T-helper 1 cell (primary cell): ENCODE results near the gene DNLZ.
"Not testable (repeated sequence)": the region's sequence is repeated elsewhere in the genome, so short reads cannot be mapped to it uniquely, and the experiment has no call there.

Experiments used
- DNase-seq, 5 donors: peaks; one replicate each; pipeline ENCODE4 v3.0.0-alpha.2; 2012 to 2020

DNLZ gene

DNA sequence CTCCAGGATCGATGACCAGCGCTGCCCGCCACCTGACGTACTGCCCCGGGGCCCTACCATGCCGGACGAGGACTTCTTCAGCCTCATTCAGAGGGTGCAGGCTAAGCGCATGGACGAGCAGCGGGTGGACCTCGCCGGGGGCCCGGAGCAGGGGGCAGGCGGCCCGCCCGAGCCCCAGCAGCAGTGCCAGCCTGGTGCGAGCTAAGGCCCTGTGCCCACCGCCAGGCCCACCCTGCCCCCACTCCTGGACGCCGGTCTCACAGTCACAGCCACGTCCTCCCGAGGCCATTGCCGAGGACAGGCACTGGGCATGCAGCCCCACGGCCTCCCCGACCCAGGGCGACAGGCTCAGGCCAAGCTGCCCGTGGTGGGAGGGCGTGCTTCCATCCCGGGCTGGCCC is 5.5 kb downstream of the DNLZ start:
- no peak for DNase-seq

DNA sequence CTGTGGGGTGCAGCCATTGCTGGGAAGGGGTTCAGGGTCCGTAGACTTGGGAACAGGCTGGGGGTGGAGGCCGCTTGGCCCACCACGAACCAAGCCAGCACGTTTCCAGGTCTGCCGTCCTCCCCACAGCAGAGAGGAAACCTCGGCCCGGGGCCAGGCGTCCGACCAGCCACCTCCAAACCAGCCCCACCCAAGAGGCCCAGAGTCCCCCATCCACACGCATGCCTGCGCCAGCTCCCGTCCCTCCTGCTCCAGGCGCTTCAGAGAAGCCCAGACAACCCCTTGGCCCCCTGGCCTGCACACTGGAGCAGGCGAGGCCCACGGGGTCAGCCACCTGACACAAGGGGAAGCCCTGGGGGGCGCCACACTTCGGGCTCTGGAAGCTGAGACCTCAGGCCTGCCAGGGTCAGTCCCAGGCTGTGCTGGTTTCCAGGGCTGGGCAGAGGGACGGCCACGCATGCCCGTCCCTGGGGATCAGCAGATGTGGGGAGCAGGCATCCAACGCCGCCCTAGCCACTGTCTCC is 6.3 kb downstream of the DNLZ start:
- no peak for DNase-seq

DNA sequence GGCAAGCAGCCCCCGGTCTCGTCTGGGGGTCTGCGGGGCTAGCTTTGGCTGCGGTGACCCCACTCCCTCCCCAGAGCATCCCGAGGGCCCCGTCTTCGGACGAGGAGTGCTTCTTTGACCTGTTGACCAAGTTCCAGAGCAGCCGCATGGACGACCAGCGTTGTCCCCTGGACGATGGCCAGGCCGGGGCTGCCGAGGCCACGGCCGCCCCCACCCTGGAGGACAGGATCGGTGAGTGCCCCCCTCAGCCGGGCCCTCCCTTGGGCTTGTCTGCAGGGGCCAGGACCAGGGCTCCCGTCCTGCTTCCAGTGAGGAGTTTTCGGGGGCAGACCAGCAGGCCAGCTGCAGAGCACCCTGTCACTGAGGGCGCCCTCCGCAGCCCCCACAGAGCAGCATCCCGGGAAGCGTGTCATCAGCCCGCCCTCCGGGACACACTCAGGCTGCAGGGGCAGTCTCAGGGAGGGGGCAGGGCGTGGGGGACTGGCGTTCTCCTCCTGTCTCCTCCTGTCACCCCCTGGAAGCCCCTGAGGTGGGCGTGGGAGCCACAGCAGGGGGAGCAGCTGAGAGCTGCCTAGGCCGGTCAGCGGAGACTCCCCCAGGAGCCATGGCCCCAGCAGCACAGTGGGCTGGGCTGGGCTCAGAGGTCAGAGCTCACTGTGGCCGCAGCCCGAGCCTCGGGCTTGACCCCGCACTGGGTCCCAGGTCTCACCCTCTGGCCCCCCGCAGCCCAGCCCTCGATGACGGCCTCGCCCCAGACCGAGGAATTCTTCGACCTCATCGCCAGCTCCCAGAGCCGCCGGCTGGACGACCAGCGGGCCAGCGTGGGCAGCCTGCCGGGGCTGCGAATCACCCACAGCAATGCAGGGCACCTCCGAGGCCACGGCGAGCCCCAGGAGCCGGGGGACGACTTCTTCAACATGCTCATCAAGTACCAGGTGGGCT is 7.7 kb downstream of the DNLZ start:
- DNase-seq = no peak

GRCh38 chr9:136354592-136355085 is 8.9 kb downstream of the DNLZ start:
- no peak for DNase-seq

- DNase-seq = no peak
These were observed 9.6 kb downstream of the DNLZ start for GRCh38 chr9:136353757-136354488.

DNA sequence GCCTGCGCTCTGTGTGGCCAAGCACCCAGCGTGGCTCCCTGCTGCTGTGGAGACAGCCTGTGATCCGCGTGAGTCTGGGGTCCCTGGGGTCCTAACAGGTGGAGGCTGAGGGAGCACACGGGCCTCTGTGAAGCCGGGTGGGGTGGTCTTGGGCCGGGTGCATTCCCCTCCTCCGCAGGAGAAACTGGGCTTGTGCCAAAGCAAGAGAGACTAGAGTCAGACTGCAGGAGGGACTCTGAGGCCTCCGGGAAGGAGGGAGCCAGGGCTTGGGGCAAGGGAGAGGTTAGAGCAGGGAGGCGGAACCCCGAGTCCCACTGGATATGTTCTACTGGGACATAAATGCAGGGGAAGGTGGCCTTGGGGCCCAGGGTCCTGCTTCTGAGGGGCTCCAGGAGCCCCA is 10.5 kb downstream of the DNLZ start:
- no peak for DNase-seq

- no peak for DNase-seq
These were observed 10.9 kb downstream of the DNLZ start for GRCh38 chr9:136352682-136353081.

- DNase-seq = not testable (repeated sequence)
These were observed 11.7 kb downstream of the DNLZ start for GRCh38 chr9:136351868-136352267.

DNA sequence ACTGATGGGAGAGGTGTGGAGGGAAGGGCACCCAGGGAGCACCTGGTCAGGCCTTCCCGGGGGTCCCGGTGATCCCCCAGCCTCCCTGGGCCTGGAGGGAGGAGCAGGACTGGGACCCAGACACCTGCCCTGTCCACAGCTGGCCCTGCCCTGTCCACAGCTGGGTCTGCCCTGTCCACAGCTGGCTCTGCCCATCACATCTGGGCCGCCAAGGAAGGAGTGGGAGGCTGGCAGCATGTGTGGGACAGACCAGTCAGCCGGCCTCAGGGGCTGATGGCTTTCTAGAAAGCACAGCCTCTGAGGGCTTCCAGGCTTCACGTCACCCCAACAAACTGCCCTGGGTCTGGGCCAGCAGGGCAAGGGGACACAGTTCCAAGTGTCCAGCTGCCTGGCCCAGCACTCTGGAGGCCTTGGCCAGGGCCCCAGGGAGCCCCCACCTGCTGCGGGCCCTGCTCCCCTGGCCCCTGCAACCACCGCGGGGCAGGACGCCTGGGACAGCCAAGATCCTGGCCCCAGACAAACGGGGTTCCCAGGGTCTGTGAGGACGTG is 12.2 kb downstream of the DNLZ start:
- no peak for DNase-seq

GRCh38 chr9:136349546-136349945 is 14.0 kb downstream of the DNLZ start:
- no peak for DNase-seq

- no peak for DNase-seq
These were observed 14.9 kb downstream of the DNLZ start for GRCh38 chr9:136348691-136349090.

- DNase-seq = no peak
These were observed 15.9 kb downstream of the DNLZ start for GRCh38 chr9:136347472-136348256.

DNA sequence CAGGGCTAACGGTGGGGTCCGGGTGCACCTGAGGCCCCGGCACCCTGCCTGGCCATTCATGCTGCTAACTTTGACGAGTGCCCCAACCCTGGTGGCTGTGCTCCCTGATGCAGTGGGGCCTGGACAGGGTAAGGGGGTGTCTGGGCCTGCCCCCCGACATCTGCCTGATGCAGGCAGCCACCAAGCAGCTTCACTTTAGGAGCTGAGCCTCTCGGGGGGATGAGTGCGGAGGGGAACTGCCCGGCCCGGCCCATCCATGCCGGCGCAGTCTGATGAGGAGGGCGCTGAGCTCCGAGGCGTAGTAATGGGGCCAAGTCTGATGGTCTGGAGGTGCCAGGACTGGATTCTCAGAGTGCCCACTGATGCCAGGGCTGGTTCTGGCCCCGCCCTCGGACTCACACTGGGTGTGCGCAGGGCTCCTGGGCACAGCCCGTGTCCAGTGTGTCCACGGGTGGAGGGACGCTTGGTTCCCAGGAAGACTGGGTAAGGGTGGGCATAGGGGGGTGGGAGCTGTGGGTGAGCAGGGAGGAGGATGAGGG is 16.5 kb downstream of the DNLZ start:
- no peak for DNase-seq

- no peak for DNase-seq
These were observed 17.4 kb downstream of the DNLZ start for GRCh38 chr9:136346157-136346481.

- no peak for DNase-seq
These were observed 18.0 kb downstream of the DNLZ start for GRCh38 chr9:136345281-136346156.

- DNase-seq = no peak
These were observed 18.8 kb downstream of the DNLZ start for GRCh38 chr9:136344544-136345280.

DNA sequence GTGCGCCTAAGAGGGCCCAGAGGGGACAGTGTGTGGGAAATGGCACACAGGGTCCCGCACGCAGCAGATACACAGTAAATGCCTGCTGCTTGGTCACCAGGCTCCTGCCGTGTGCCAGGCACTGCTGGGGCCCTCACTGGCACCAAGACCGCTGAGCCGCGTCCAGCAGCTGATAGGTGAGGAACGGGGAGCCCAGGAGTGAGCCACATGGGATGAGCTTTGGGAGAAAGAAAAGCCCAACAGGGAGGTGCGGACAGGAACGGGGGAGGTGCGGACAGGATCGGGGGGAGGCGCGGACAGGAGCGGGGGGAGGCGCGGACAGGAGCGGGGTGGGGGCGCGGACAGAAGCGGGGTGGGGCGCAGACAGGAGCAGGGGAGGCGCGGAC is 19.7 kb downstream of the DNLZ start:
- no peak for DNase-seq

DNA sequence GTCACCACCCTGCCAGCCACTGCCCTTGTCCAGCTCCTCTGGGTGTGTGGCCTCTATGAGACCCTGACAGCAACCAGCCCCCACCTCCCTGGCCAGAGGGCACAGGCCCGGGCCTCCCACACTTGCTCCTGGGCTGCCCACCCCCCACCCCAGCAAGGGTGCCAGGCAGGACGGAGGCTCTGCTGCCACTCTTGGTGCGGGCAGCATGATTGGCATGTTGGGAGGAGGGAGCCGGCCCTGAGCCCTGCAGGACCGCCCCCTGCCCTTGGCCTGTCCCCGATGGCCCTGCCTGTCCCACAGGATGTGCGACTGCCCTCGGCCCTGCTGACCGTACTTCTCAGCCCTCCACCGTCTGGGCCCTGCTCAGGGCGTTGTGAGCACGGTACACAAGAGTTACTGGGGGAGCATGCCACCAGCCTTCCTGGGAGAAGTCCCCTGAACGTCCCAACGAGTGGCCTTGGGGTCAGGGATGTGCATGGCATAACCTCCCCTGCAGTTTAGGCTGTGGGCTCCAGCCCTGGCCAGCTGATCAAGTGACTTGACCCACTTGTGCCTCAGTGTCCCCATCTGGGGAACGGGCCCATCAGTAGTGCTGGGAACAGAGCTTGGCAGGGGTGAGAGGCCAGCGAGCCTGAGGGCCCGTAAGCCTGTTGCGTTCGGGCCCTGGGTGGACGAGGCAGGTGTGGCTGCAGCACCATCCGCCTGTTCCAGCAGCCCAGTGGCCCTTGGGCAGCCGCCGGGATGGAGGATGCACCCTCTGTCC is 20.2 kb downstream of the DNLZ start:
- DNase-seq = no peak
